ENCODE results near the gene APP.
A peak's percentile ranks its signal among the peaks of the same experiment; 100 is the strongest.

APP gene

GRCh38 chr21:25967181-25967900 is 203.2 kb downstream of the APP start:
- DNase-seq: no peak

GRCh38 chr21:25965951-25966707 is 204.4 kb downstream of the APP start:
- no peak for DNase-seq

- DNase-seq: no peak
These were observed 205.6 kb downstream of the APP start for GRCh38 chr21:25964926-25965325.

- no peak for DNase-seq
These were observed 206.6 kb downstream of the APP start for GRCh38 chr21:25964015-25964414.

- no peak for DNase-seq
These were observed 207.4 kb downstream of the APP start for GRCh38 chr21:25963181-25963580.

- DNase-seq: no peak
These were observed 209.5 kb downstream of the APP start for GRCh38 chr21:25961042-25961441.

- no peak for DNase-seq
These were observed 210.2 kb downstream of the APP start for GRCh38 chr21:25960402-25960801.

GRCh38 chr21:25959799-25960198 is 210.8 kb downstream of the APP start:
- DNase-seq: no peak

- no peak for DNase-seq
These were observed 213.4 kb downstream of the APP start for GRCh38 chr21:25956993-25957714.

- DNase-seq: no peak
These were observed 214.9 kb downstream of the APP start for GRCh38 chr21:25955646-25956045.

GRCh38 chr21:25953659-25954058 is 216.9 kb downstream of the APP start:
- no peak for DNase-seq

- no peak for DNase-seq
These were observed 217.4 kb downstream of the APP start for GRCh38 chr21:25953196-25953595.

GRCh38 chr21:25952306-25952705 is 218.3 kb downstream of the APP start:
- no peak for DNase-seq

GRCh38 chr21:25949701-25950100 is 220.9 kb downstream of the APP start:
- no peak for DNase-seq

- no peak for DNase-seq
These were observed 225.8 kb downstream of the APP start for GRCh38 chr21:25944672-25945213.

- DNase-seq: no peak
These were observed 226.5 kb downstream of the APP start for GRCh38 chr21:25944082-25944481.

- no peak for DNase-seq
These were observed 228.4 kb downstream of the APP start for GRCh38 chr21:25942135-25942534.

- no peak for DNase-seq
These were observed 231.2 kb downstream of the APP start for GRCh38 chr21:25939396-25939761.

GRCh38 chr21:25938658-25939395 is 231.7 kb downstream of the APP start:
- DNase-seq: no peak

GRCh38 chr21:25936776-25937175 is 233.8 kb downstream of the APP start:
- no peak for DNase-seq

- peak; percentile 2 to 5 for DNase-seq
These were observed 235.8 kb downstream of the APP start for GRCh38 chr21:25934771-25935224.

GRCh38 chr21:25934130-25934529 is 236.4 kb downstream of the APP start:
- no peak for DNase-seq

- DNase-seq: no peak
These were observed 238.8 kb downstream of the APP start for GRCh38 chr21:25931765-25932164.

Data from activated CD4-positive, alpha-beta T cell treated with anti-CD3 and anti-CD28 coated beads, Interleukin-2, amount 50 U/mL, for 48 hours (primary cell).